ENCODE data around the gene REPIN1. TPM values are rescaled to one million over a fixed set of nuclear protein-coding genes. Genes with fewer than 3 reads are reported as not detected.

REPIN1 gene
- total RNA-seq, 1 experiment from 2014 or later, result 189 TPM

GRCh38 chr7:150361402-150361801 is 7.2 kb upstream of the REPIN1 start:
- H3K4me1 Mint-ChIP-seq (ENCODE audit: low read depth, unreplicated experiment), result peaks cover 26% of the 10 kb centered on the region
- no peak overlapping the region for H3K4me3 Mint-ChIP-seq (ENCODE audit: low read depth, unreplicated experiment)
- TF ChIP-seq, protein P1, sequence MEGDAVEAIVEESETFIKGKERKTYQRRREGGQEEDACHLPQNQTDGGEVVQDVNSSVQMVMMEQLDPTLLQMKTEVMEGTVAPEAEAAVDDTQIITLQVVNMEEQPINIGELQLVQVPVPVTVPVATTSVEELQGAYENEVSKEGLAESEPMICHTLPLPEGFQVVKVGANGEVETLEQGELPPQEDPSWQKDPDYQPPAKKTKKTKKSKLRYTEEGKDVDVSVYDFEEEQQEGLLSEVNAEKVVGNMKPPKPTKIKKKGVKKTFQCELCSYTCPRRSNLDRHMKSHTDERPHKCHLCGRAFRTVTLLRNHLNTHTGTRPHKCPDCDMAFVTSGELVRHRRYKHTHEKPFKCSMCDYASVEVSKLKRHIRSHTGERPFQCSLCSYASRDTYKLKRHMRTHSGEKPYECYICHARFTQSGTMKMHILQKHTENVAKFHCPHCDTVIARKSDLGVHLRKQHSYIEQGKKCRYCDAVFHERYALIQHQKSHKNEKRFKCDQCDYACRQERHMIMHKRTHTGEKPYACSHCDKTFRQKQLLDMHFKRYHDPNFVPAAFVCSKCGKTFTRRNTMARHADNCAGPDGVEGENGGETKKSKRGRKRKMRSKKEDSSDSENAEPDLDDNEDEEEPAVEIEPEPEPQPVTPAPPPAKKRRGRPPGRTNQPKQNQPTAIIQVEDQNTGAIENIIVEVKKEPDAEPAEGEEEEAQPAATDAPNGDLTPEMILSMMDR (IDR thresholded peaks at IDR 0.05; ENCODE audit: unreplicated experiment), result no peak
- CTCF ChIA-PET, result no interaction called here
- no TSS peak for BruUV-seq (replicated peaks)
- no peak for DNase-seq
- no peak overlapping the region for H3K27ac Mint-ChIP-seq (ENCODE audit: unreplicated experiment)
- peaks cover 3% of the 10 kb centered on the region for H3K9me3 Mint-ChIP-seq (ENCODE audit: low read depth, unreplicated experiment)
- no peaks in the 10 kb centered on the region for H3K27me3 Mint-ChIP-seq (ENCODE audit: unreplicated experiment)
- intact Hi-C loops (cut with micrococcal nuclease; ENCODE audit: unreplicated experiment), result no loop called here
- peaks cover 11% of the 10 kb centered on the region for H3K36me3 Mint-ChIP-seq (ENCODE audit: insufficient read depth, unreplicated experiment)

DNA sequence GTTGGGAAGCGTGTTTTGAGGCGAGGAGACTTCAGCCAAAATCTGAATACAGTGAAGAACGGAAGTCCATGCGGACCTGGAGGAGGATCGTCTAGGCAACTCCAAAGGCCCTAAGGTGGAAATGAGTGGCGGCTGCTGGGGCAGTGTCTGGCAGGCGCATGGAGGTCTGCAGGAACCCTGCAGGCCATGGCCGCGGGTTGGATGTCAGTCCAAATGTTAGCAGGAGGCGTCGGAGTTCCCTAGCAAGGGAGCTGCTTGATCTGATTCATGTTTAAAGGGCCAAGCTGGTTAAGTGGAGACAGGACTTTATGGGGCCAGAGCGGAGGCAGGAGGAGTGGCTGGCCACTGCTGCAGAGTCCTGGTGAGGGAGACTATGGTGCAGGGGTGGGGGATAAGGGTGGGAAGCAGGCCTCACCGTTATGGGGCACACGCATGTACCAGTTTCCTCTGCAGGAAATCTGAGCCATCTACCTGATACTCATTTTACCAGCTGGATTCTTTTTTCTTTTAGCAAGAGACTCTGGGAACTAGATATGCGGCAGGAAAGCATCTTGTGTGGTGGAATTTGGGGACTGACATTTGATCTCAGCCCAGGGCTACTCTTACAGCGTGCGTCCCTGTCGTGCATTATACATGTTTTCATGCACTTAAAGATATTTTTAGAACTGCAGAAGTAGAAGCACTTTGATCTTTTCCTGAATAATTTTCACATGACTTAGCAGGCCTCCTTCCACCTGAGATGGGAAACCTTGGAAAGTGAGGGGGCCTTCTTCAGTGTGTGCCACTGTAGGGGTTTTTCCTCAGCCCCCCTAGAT is 6.6 kb upstream of the REPIN1 start:
- Mint-ChIP-seq H3K27ac (ENCODE audit: unreplicated experiment) (no peak overlapping the region), H3K27me3 (ENCODE audit: unreplicated experiment) (no peaks in the 10 kb centered on the region), H3K36me3 (ENCODE audit: insufficient read depth, unreplicated experiment) (peaks cover 11% of the 10 kb centered on the region), H3K4me1 (ENCODE audit: low read depth, unreplicated experiment) (peaks cover 26% of the 10 kb centered on the region), H3K4me3 (ENCODE audit: low read depth, unreplicated experiment) (no peak overlapping the region), H3K9me3 (ENCODE audit: low read depth, unreplicated experiment) (peaks cover 3% of the 10 kb centered on the region)
- no peak for DNase-seq
- CTCF ChIA-PET, result no interaction called here
- intact Hi-C loops (cut with micrococcal nuclease; ENCODE audit: unreplicated experiment), result no loop called here
- BruUV-seq (replicated peaks), result no TSS peak
- TF ChIP-seq, protein P1 (IDR thresholded peaks at IDR 0.05; ENCODE audit: unreplicated experiment), result no peak

DNA sequence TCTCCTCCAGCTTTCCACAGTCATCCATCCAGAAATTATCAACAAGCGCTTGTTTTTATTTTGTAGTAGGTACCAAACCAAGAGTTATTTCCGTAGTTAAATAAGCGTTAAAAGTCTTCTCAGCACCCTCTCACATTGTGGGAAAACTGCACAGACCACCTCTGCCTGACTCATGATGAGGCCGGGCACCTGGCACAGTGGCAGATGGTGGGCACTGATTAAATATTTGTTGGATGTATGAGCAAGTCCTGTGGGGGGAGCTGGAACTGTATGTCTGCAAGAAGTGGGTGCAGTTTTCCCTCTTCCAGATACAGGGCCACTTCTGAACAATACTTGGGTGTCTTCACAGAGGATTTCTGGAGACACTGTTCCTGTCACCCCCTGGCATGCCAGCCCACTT is 5.3 kb upstream of the REPIN1 start:
- Mint-ChIP-seq H3K36me3 (ENCODE audit: insufficient read depth, unreplicated experiment) (peaks cover 17% of the 10 kb centered on the region), H3K27me3 (ENCODE audit: unreplicated experiment) (no peaks in the 10 kb centered on the region), H3K4me3 (ENCODE audit: low read depth, unreplicated experiment) (no peak overlapping the region), H3K9me3 (ENCODE audit: low read depth, unreplicated experiment) (peaks cover 3% of the 10 kb centered on the region), H3K27ac (ENCODE audit: unreplicated experiment) (no peak overlapping the region), H3K4me1 (ENCODE audit: low read depth, unreplicated experiment) (peaks cover 26% of the 10 kb centered on the region)
- intact Hi-C loops (cut with micrococcal nuclease; ENCODE audit: unreplicated experiment), result no loop called here
- DNase-seq, result no peak
- TF ChIP-seq, protein P1 (IDR thresholded peaks at IDR 0.05; ENCODE audit: unreplicated experiment), result no peak
- CTCF ChIA-PET, result interaction anchor here (0.6 kb wide), 1 partner anchor 46 kb away, joined by 7 read pairs; no protein-coding TSS in a partner anchor
- no TSS peak for BruUV-seq (replicated peaks)

DNA sequence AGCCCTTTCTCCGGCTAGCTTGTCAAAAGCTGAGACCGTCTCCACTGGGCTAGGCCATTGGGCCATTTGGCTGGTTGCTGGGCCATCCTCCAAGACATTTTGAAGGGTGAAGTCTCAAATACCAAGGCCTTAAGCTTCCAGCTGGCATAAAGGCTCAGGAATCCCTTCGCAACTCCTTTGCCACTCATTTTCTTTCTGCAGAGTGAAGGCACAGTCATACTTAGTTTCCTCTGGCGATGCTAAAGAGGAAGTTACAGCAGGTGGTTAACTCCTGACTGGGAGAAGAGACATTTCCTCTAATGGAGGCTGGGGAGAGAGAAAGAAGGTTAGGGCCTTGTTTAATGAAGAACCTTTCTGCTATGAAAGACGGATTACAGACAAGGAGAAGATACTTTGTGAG is 4.8 kb upstream of the REPIN1 start:
- no TSS peak for BruUV-seq (replicated peaks)
- no peak for DNase-seq
- Mint-ChIP-seq H3K27ac (ENCODE audit: unreplicated experiment) (no peak overlapping the region), H3K4me1 (ENCODE audit: low read depth, unreplicated experiment) (peaks cover 26% of the 10 kb centered on the region), H3K36me3 (ENCODE audit: insufficient read depth, unreplicated experiment) (peaks cover 22% of the 10 kb centered on the region), H3K9me3 (ENCODE audit: low read depth, unreplicated experiment) (peaks cover 3% of the 10 kb centered on the region), H3K27me3 (ENCODE audit: unreplicated experiment) (no peaks in the 10 kb centered on the region), H3K4me3 (ENCODE audit: low read depth, unreplicated experiment) (no peak overlapping the region)
- intact Hi-C loops (cut with micrococcal nuclease; ENCODE audit: unreplicated experiment), result no loop called here
- CTCF ChIA-PET, result no interaction called here
- TF ChIP-seq, protein P1 (IDR thresholded peaks at IDR 0.05; ENCODE audit: unreplicated experiment), result no peak
